GM19099 (cell line): ENCODE measurements around the gene GBE1.

Experiments used
- POLR2A ChIP-seq: IDR thresholded peaks from 3 replicates; pipeline ENCODE4 v1.6.1; 2011; ENCODE audit warnings: low read depth; ENCODE audit not compliant: insufficient read length; ENCODE audit errors: extremely low read depth

GBE1 gene

DNA sequence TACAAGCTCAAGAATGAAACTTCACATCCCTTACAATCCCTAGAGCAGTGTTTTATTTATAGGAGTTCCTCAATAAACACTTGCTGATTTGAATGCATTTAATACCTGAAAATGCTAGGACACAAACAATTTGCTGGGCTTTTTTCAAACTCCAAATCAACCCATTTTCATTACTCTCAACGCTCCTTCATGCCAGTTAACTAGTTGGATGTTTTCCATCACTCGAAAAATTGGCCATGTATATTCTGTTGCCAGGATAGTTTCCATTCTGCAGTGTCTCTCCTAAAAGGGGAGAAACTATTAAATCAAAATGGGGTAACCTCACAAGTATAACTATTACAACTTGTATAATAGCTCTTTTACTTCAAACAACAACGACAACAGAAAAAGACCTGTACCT, 1.2 kb downstream of the GBE1 start:
- no peak for TF ChIP-seq POLR2A

GRCh38 chr3:81758275-81758674, 3.2 kb downstream of the GBE1 start:
- no peak for TF ChIP-seq POLR2A

- no peak for TF ChIP-seq POLR2A
Observed at GRCh38 chr3:81753416-81754027, 7.9 kb downstream of the GBE1 start.

DNA sequence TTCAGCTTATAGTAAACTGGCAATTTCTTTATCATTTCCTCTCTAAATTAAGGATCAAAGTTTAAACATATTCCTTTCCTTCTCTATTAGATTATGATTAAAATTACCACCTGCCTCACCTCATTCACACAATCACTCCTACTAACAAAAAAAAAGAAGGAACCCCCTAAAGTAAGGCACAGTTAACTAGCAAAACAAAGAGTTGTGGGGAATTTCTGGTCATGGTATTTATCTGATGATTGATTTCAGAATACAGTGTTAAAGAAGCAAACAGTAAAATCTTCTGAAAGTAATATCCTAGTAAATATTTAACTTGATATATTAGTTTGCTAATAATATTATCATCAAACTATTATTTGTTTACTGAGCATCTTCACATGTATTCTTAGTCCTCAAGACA, 8.8 kb downstream of the GBE1 start:
- TF ChIP-seq POLR2A, result no peak

DNA sequence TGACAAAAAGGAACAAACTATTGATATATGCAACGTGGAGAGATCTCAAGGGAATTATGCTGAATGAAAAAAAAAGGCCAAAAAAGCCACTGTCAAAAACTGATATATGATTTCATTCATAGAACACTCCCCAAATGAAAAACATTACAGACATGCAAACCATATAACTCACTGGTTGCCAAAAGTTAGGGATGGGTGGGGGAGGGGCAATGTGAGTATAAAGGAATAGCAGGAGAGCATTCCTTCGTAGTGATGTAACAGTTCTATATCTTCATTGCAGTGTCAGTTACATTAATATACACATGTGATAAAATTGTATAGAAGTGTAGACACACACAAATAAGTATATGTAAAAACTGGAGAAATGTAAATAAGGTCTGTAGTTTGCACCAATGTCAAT, 12.2 kb downstream of the GBE1 start:
- no peak for TF ChIP-seq POLR2A

GRCh38 chr3:81744366-81744765, 17.1 kb downstream of the GBE1 start:
- TF ChIP-seq POLR2A, result no peak

DNA sequence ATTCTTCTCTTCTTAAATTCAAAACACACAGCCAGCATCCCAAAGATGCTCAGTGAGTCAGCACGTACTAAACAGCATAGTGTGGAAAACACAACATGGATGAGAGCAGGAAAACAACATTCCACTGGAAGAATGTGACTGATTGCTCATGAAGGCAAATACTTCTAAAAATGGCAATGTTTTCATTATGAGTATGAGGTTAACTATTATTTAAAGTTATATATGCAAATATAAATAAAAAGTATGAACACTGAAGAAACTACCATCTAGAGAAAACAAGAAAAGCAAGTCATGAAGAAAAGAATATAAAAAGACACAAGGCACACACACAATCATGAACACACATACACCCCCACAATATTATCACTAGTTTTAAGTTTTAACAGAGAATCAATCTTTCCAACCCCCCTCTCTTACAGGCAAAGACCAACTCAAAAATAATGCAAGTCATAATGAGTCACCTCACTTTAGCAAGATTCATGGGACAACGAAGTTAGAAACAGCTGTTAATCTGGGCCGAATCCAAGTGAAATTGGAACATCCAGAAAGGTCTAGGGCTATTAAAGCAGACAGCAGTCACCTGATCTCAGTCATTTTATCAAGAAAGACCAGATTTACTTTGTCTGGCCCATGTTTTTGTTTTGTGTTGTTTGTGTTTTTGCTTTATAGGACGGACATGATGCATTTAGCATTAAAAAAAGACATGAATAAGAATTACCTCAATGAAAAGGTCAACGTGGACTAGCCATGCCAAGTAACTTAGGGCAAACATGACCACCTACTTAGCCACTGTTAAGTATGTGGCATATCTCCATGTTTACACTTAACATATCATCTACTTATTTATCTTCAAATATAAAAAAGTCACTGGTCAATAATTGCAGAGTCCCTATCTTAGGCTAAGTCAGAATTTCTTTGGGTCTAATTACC, 18.1 kb downstream of the GBE1 start:
- TF ChIP-seq POLR2A, result no peak

DNA sequence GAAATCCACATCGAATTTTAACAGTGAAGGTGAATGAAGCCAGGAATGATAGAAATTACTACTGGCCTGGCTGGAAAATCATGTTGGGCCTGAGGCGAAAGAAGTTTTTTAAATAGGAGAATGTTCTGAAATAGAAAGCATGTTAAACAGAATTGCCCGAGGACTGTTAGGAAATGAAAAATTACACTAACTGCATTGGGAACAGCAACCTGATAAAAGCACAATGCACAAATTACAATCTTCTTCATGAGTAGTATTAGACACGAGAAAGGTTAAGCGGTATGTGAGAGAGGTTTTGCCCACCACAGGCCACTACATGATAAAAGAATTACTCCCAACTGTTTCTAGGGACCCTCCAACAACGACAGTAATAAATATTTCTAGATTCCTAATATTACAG, 18.9 kb downstream of the GBE1 start:
- TF ChIP-seq POLR2A, result no peak

GRCh38 chr3:81741216-81741615, 20.2 kb downstream of the GBE1 start:
- no peak for TF ChIP-seq POLR2A

DNA sequence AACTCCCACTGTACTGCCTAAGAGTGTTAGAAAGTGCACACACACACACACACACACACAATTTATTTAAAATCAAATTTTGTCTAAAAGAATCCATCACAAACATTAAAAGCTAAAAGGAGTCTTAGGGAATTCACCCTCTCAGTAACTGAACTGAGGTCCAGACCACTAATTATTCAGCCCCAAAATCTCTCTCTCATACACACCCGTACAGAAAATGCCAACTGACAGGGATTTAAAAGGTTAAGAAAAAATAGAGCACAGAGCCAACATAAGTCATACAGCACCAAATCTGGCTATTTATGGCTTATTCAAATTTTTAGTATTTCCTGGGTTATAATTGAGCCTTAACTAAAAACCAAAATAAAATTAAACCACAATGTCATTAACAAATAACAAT, 20.7 kb downstream of the GBE1 start:
- TF ChIP-seq POLR2A, result no peak

- no peak for TF ChIP-seq POLR2A
Observed at GRCh38 chr3:81735334-81735733, 26.1 kb downstream of the GBE1 start.

- TF ChIP-seq POLR2A, result no peak
Observed at GRCh38 chr3:81734742-81735141, 26.7 kb downstream of the GBE1 start.

GRCh38 chr3:81732642-81733041, 28.8 kb downstream of the GBE1 start:
- TF ChIP-seq POLR2A, result no peak

- TF ChIP-seq POLR2A, result no peak
Observed at GRCh38 chr3:81728766-81729544, 32.5 kb downstream of the GBE1 start.

DNA sequence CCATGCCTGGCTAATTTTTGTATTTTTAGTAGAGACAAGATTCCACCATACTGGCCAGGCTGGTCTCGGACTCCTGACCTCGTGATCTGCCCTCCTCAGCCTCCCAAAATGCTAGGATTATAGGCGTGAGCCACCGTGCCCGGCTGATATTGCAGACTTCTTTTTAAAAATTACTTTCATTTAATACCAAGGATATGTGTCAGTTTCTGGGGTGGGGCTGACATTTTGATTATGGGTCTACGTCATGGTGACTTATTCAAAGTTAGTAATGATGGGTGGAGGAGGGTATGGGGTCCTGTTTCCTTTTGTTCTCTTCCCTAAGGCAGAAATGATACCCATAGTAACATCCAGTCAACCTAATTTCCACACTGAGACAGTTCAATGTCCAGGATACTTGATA, 34.7 kb downstream of the GBE1 start:
- no peak for TF ChIP-seq POLR2A
